ENCODE results near the gene ZNF827.

DNA sequence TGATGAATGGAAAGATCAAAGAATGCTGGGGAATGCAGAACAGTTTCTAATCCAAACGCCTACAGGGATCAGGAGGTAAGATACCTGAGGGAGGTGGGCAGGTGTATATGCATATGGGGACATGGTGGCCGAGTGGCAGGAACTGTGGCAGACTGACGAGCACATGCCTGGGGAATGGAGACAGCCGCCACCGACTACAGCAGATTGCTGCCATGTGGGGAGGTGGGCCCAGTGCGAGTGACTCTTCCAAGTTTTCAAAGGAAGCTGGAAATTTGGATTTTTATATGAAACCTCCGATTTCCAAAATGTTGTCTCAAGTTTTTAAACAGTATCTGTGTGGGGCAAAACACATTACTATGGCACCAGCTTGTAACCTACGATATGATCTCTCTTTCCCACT, 9.9 kb downstream of the ZNF827 start:
- TF ChIP-seq, protein P1, sequence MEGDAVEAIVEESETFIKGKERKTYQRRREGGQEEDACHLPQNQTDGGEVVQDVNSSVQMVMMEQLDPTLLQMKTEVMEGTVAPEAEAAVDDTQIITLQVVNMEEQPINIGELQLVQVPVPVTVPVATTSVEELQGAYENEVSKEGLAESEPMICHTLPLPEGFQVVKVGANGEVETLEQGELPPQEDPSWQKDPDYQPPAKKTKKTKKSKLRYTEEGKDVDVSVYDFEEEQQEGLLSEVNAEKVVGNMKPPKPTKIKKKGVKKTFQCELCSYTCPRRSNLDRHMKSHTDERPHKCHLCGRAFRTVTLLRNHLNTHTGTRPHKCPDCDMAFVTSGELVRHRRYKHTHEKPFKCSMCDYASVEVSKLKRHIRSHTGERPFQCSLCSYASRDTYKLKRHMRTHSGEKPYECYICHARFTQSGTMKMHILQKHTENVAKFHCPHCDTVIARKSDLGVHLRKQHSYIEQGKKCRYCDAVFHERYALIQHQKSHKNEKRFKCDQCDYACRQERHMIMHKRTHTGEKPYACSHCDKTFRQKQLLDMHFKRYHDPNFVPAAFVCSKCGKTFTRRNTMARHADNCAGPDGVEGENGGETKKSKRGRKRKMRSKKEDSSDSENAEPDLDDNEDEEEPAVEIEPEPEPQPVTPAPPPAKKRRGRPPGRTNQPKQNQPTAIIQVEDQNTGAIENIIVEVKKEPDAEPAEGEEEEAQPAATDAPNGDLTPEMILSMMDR (conservative IDR thresholded peaks at IDR 0.05; ENCODE audit: low read depth, low read length): no peak
- TF ChIP-seq EZH2 (IDR thresholded peaks at IDR 0.05; ENCODE audit: low read length, unreplicated experiment): no peak

Data from PC-3 (cell line).